ENCODE results near the gene GTPBP4.

DNA sequence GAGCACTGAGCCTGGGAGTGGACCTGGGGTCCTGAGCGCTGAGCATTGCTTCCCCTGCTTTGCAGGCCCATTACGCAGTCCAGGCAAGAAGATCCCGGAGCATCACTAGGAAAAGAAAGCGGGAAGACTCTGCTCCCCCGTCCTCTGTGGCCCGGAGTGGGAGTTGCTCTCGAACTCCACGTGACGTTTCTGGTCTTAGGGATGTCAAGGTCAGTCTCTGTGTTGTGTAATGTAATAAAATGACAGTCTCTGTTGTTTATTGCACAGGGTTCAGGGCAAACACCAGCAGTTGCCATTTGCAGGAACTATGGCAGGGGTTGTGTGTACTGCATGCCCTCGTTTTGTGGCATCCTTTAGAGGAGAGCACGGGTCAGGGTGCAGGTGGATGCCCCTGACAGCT lies 27.5 kb downstream of the GTPBP4 start:
- no peak for TF ChIP-seq CTCF (IDR thresholded peaks at IDR 0.05 in 2 of 3, conservative IDR thresholded peaks at IDR 0.05 in 1 of 3; ENCODE audit: borderline replicate concordance in 1 of 3, insufficient read depth in 1 of 3, low read depth in 2 of 3, low read length in 2 of 3)
- TF ChIP-seq EZH2phosphoT487 (IDR thresholded peaks at IDR 0.05; ENCODE audit: borderline replicate concordance): no peak
- TF ChIP-seq SIN3A (IDR thresholded peaks at IDR 0.05; ENCODE audit: low read depth): no peak
- no peak for TF ChIP-seq ZNF274 (IDR thresholded peaks at IDR 0.05; ENCODE audit: low read depth, low read length)
- no peak for TF ChIP-seq JUND (IDR thresholded peaks at IDR 0.05)
- no peak for TF ChIP-seq YY1 (IDR thresholded peaks at IDR 0.05; ENCODE audit: extremely low read depth, insufficient replicate concordance, low read depth, low read length)
- TF ChIP-seq EGR1 (IDR thresholded peaks at IDR 0.05; ENCODE audit: low read depth): no peak
- no peak for TF ChIP-seq RAD21 (IDR thresholded peaks at IDR 0.05; ENCODE audit: low read depth)
- TF ChIP-seq EZH2 (IDR thresholded peaks at IDR 0.05): no peak
- TF ChIP-seq CEBPB (IDR thresholded peaks at IDR 0.05; ENCODE audit: low read depth): no peak
- TF ChIP-seq MAX (IDR thresholded peaks at IDR 0.05): no peak
